Nephron progenitor cell (in vitro differentiated cells): Measurements from ENCODE around the gene BOD1.

ENCODE experiments used
- DNase-seq: peaks from one replicate; pipeline ENCODE4 v3.0.0; 2021
- H3K27ac Mint-ChIP-seq: 2 replicates; pipeline ENCODE4 v1.8.0; 2021; ENCODE audit warnings: mild to moderate bottlenecking, moderate library complexity, mixed read lengths
- H3K27me3 Mint-ChIP-seq: 2 replicates; pipeline ENCODE4 v1.8.0; 2021; ENCODE audit warnings: mild to moderate bottlenecking, low read depth, mixed read lengths; ENCODE audit not compliant: poor library complexity
- H3K36me3 Mint-ChIP-seq: 2 replicates; pipeline ENCODE4 v1.8.0; 2021; ENCODE audit warnings: low read depth, mixed read lengths
- H3K4me1 Mint-ChIP-seq: 2 replicates; pipeline ENCODE4 v1.8.0; 2021; ENCODE audit warnings: mixed read lengths
- H3K4me3 Mint-ChIP-seq: 2 replicates; pipeline ENCODE4 v1.8.0; 2021; ENCODE audit warnings: mild to moderate bottlenecking, moderate library complexity, mixed read lengths
- H3K9me3 Mint-ChIP-seq: 2 replicates; pipeline ENCODE4 v1.8.0; 2021; ENCODE audit warnings: mild to moderate bottlenecking, moderate library complexity, mixed read lengths
- TF ChIP-seq, protein P1 (sequence below): fragments of 200-600 bp; sonication (generic); IDR thresholded peaks from 2 replicates; pipeline ENCODE4 v1.5.0; 2021; ENCODE audit warnings: antibody characterized with exemption

BOD1 gene

DNA sequence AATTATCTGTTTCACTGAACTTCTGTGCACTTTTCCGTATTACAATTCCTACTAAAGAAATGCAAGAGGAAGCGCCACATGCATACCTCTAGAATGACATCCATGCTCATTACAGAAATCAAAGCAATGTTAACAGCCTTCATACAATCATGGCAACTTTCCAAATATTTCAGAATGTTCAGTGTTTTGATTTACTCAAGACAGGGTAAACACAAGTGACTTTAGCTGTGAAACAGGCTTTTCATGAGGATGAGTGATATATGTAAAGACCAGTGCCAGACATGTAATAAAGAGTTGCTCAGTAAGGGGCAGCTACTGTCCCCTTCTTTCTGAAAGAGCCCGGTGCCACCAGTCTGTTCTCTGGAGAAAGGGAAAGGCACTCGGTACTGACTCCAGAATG lies 4.7 kb downstream of the BOD1 start:
- no peak for DNase-seq
- no peaks in the 10 kb centered on the region for H3K9me3 Mint-ChIP-seq
- H3K4me3 Mint-ChIP-seq: no peak overlapping the region
- peaks cover 1% of the 10 kb centered on the region for H3K27me3 Mint-ChIP-seq
- peaks cover 52% of the 10 kb centered on the region for H3K4me1 Mint-ChIP-seq
- peaks cover 51% of the 10 kb centered on the region for H3K36me3 Mint-ChIP-seq
- TF ChIP-seq, protein P1, sequence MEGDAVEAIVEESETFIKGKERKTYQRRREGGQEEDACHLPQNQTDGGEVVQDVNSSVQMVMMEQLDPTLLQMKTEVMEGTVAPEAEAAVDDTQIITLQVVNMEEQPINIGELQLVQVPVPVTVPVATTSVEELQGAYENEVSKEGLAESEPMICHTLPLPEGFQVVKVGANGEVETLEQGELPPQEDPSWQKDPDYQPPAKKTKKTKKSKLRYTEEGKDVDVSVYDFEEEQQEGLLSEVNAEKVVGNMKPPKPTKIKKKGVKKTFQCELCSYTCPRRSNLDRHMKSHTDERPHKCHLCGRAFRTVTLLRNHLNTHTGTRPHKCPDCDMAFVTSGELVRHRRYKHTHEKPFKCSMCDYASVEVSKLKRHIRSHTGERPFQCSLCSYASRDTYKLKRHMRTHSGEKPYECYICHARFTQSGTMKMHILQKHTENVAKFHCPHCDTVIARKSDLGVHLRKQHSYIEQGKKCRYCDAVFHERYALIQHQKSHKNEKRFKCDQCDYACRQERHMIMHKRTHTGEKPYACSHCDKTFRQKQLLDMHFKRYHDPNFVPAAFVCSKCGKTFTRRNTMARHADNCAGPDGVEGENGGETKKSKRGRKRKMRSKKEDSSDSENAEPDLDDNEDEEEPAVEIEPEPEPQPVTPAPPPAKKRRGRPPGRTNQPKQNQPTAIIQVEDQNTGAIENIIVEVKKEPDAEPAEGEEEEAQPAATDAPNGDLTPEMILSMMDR: no peak
- H3K27ac Mint-ChIP-seq: no peak overlapping the region

DNA sequence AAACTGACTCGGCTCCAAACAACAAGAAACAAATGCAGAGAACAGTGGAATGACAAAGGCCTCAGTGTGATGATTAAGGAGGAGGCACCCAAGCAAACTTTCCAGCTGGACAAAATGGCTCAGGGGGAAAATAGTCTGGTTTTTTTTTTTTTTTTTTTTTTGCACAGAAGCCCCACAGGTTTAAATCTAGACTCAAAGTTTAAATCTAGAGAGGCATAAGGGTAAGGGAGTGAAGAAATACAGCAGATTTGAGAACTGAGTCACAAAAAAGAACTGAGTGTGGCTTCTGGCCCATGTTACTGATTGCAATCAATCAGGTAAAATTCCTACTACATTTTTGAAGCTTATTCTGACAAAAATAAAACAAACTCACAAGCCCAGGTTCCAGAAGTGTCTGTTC lies 12.3 kb downstream of the BOD1 start:
- TF ChIP-seq, protein P1: no peak
- Mint-ChIP-seq H3K4me3 (no peak overlapping the region), H3K27ac (peak overlapping the region; percentile 18), H3K36me3 (peaks cover 77% of the 10 kb centered on the region), H3K27me3 (peaks cover 2% of the 10 kb centered on the region), H3K9me3 (no peaks in the 10 kb centered on the region), H3K4me1 (no peaks in the 10 kb centered on the region)
- DNase-seq: no peak

DNA sequence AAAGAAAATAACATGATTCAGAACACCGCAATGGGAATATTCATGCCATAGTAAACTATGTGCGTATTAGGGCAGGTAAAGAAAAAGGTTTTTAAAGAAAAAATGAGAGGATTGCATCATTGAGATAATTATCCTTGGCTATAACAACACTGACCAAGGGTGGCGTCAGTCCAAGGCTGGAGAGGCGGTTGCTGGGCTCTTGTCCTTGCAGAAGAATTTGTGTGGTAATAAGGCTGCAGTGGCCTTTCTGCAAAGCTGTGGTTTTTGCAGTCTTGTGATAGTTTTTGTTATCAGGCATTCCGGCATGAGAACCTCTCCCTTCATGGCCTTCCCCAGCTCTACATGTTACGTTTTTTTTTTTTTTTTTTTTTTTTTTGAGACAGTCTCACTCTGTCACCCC lies 14.0 kb downstream of the BOD1 start:
- DNase-seq: no peak
- H3K4me1 Mint-ChIP-seq: no peaks in the 10 kb centered on the region
- H3K27me3 Mint-ChIP-seq: peaks cover 2% of the 10 kb centered on the region
- TF ChIP-seq, protein P1: no peak
- H3K9me3 Mint-ChIP-seq: no peaks in the 10 kb centered on the region
- no peak overlapping the region for H3K27ac Mint-ChIP-seq
- H3K4me3 Mint-ChIP-seq: no peak overlapping the region
- H3K36me3 Mint-ChIP-seq: peaks cover 66% of the 10 kb centered on the region

DNA sequence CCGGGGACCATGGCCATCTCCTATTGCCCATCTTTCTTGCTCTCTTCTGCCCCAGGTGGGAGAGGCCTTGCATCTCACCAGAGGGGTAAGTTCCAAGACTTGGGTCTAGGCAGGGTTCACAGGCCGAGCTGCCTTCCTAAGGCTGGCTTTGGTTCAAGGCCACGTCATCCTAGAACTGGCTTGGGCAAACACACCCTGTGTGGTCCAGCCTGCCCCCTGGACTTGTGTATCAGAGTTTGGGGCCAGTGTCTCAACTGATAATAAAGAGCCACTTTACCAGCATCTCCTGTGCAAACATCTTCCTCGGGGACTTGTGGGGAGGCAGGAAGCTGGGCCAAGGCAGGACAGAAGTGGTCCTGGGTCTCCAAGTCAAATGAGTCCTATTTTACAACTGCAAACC lies 17.8 kb downstream of the BOD1 start:
- Mint-ChIP-seq H3K36me3 (peaks cover 43% of the 10 kb centered on the region), H3K27me3 (no peaks in the 10 kb centered on the region), H3K4me1 (no peaks in the 10 kb centered on the region), H3K4me3 (no peak overlapping the region), H3K9me3 (peaks cover 7% of the 10 kb centered on the region), H3K27ac (no peak overlapping the region)
- TF ChIP-seq, protein P1: no peak
- no peak for DNase-seq

DNA sequence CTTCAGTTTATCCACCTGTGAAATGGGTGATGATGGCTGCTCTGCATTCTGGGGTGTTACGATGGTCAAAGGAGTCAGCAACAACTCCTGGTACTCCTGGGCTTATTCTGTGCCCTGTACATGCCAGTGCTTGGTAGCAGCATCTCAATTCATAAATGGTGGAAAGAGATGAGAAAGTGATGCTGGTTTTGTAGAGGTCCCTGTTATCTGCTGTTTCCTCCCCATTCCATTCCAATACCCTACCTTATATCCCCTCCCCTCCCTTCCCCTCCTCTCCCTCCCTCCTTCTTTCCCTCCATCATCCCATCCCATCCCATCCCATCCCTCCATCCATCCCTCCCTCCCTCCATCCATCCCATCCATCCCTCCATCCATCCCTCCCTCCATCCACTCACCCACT lies 19.1 kb downstream of the BOD1 start:
- TF ChIP-seq, protein P1: no peak
- H3K9me3 Mint-ChIP-seq: peaks cover 21% of the 10 kb centered on the region
- no peaks in the 10 kb centered on the region for H3K4me1 Mint-ChIP-seq
- no peak for DNase-seq
- peaks cover 46% of the 10 kb centered on the region for H3K36me3 Mint-ChIP-seq
- no peaks in the 10 kb centered on the region for H3K27me3 Mint-ChIP-seq
- no peak overlapping the region for H3K4me3 Mint-ChIP-seq
- no peak overlapping the region for H3K27ac Mint-ChIP-seq

DNA sequence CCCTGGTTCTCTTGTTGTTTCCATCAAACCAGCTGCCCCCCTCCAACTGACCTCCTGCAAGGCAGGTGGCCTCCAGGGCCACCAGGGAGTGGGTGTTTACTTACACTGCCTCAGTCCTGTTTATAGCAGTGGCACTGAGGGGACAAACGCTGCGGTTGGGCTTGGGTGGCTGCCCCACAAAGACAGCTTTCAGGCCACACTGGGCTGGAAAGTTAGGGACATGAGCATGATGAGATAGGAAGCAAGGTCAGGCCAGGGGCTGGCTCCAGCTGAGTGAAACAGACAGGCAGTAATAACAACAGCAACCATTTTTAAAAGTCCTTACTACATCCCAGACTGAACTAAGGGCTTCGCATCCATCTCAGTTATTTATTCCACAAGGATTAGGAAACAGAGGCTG lies 20.6 kb downstream of the BOD1 start:
- Mint-ChIP-seq H3K36me3 (peaks cover 47% of the 10 kb centered on the region), H3K27me3 (no peaks in the 10 kb centered on the region), H3K9me3 (peaks cover 35% of the 10 kb centered on the region), H3K4me3 (no peak overlapping the region), H3K4me1 (no peaks in the 10 kb centered on the region), H3K27ac (no peak overlapping the region)
- no peak for DNase-seq
- TF ChIP-seq, protein P1: no peak
